Vagina (tissue), 2 donors: ENCODE measurements around the gene ETV3. TPM values are rescaled to one million over a fixed set of nuclear protein-coding genes. Genes with fewer than 3 reads are reported as not detected.
"Not testable (repeated sequence)": the region's sequence is repeated elsewhere in the genome, so short reads cannot be mapped to it uniquely, and the experiment has no call there.

ENCODE experiments used
- DNase-seq, 2 donors: peaks; one replicate each; pipeline ENCODE4 v3.0.0-alpha.2; 2017; ENCODE audit errors: extremely low spot score in 2 of 2
- H3K27ac ChIP-seq: fragments of 200-600 bp; sonication (generic); one replicate; pipeline ENCODE4 v1.5.1; 2019
- H3K27me3 ChIP-seq: fragments of 200-600 bp; sonication (generic); one replicate; pipeline ENCODE4 v1.5.1; 2019
- H3K36me3 ChIP-seq, 2 donors: fragments of 200-600 bp; sonication (generic); one replicate each; pipeline ENCODE4 v1.5.1; 2017 to 2019
- H3K4me1 ChIP-seq: fragments of 200-600 bp; sonication (generic); one replicate; pipeline ENCODE4 v1.5.1; 2019
- H3K4me3 ChIP-seq, 2 donors: fragments of 200-600 bp; sonication (generic); 1 replicate in 1 of 2; 2 replicates in 1 of 2; pipeline ENCODE4 v1.5.1; 2016 to 2019
- H3K9me3 ChIP-seq: fragments of 200-600 bp; sonication (generic); one replicate; pipeline ENCODE4 v1.5.1; 2019
- CTCF ChIP-seq, 3 experiments: fragments of 450-650 bp in 2 of 3; fragments of 200-600 bp in 1 of 3; sonication (generic) in 1 of 3; IDR thresholded peaks; one replicate each; pipeline ENCODE4 v1.5.1; 2017 to 2019; ENCODE audit warnings: antibody characterized with exemption in 3 of 3, mild to moderate bottlenecking in 2 of 3, moderate library complexity in 2 of 3
- POLR2A ChIP-seq, 2 donors: fragments of 450-650 bp; IDR thresholded peaks; one replicate each; pipeline ENCODE4 v1.6.1; 2017; ENCODE audit warnings: antibody characterized with exemption in 2 of 2, mild to moderate bottlenecking in 2 of 2, moderate library complexity in 2 of 2
- POLR2AphosphoS5 ChIP-seq, 2 donors: sonication (generic); formaldehyde crosslinking; IDR thresholded peaks; one replicate each; pipeline ENCODE4 v1.9.0; 2017; ENCODE audit warnings: antibody characterized with exemption in 2 of 2, mild to moderate bottlenecking in 2 of 2, low read depth in 1 of 2; ENCODE audit not compliant: insufficient read depth in 1 of 2
- intact Hi-C: fragments of 100-400 bp; cut with DNase I; formaldehyde crosslinking; loops from one replicate; pipeline ENCODE4 v1.15.1; 2023
- total RNA-seq: library from RNA; depleted of rRNA; stranded (reverse); fragments of >200 nt; gene quantifications from one replicate; pipeline ENCODE4 v1.2.3, GENCODE V29; 2016

Gene ETV3
- total RNA-seq, 1 donor from 2014 or later: 37.3 TPM

DNA sequence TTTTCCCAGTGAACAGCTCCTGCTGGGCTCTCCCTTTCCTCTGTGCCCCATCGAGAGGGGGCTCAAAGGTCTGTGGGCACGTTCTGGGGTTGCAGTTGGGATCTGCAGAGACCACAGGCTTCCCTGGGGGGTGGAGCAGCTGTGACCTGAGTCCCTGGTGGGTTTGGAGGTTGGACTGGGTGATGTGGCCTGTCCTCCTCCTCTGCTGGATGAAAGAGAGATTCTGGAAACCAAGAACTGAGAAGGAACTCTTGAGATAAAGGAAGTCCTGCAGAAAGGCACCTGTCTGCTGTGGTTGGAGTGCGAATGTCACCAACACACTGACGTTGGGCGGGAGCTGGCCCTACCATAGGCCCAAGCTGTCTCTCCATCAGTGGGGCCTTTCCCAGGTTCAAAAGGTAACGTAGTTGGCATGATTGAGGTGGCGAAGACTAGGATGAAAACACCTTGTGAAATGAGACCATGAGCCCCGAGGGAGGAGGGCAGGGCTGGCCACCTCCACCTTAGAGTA, 35.8 kb upstream of the ETV3 start:
- TF ChIP-seq POLR2AphosphoS5 (IDR thresholded peaks at IDR 0.05; ENCODE audit: insufficient read depth in 1 of 2, low read depth in 1 of 2) (no peak), CTCF (IDR thresholded peaks at IDR 0.05) (no peak), POLR2A (IDR thresholded peaks at IDR 0.05) (no peak)
- DNase-seq: no peak
- Histone ChIP-seq H3K27me3 (no peaks in the 10 kb centered on the region), H3K27ac (no peak overlapping the region), H3K4me3 (no peak overlapping the region), H3K36me3 (no peaks in the 10 kb centered on the region), H3K9me3 (no peaks in the 10 kb centered on the region), H3K4me1 (no peaks in the 10 kb centered on the region)
- intact Hi-C loops: no loop called here

GRCh38 chr1:157173241-157173640, 35.0 kb upstream of the ETV3 start:
- H3K4me1 ChIP-seq, intact Hi-C loops, H3K27ac ChIP-seq, H3K4me3 ChIP-seq, DNase-seq, H3K36me3 ChIP-seq, H3K27me3 ChIP-seq, H3K9me3 ChIP-seq: not testable (repeated sequence)

DNA sequence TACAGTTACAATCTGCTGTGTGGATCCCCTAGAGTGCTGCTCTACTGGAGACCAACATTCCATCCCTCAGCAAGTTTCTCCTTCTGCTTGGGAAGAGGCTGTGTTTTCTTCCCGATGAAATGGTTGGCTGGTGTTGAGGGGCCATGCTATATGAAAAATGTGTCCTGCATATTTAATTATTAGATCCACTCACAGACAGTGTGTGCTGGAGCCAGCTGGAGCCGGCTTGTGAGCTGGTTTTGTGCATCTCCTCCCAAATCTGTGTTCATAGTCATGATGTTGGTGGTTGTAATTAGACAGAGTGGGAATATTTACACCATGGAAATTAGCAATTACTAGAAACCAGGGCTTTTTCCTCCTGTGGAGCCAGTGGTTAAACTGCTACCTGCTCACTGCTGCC, 34.4 kb upstream of the ETV3 start:
- not testable (repeated sequence) for H3K4me3 ChIP-seq

GRCh38 chr1:157171903-157172503, 33.8 kb upstream of the ETV3 start:
- DNase-seq, H3K27ac ChIP-seq, intact Hi-C loops, H3K27me3 ChIP-seq, H3K4me3 ChIP-seq, H3K36me3 ChIP-seq, H3K4me1 ChIP-seq, H3K9me3 ChIP-seq: not testable (repeated sequence)

More for the DNA sequence above, 34.4 kb upstream of the ETV3 start:
- H3K27ac ChIP-seq, H3K4me1 ChIP-seq, H3K9me3 ChIP-seq, intact Hi-C loops, H3K36me3 ChIP-seq, DNase-seq, H3K27me3 ChIP-seq: not testable (repeated sequence)

- Histone ChIP-seq H3K4me1 (no peaks in the 10 kb centered on the region), H3K27me3 (no peaks in the 10 kb centered on the region), H3K4me3 (no peak overlapping the region), H3K36me3 (no peaks in the 10 kb centered on the region), H3K27ac (no peak overlapping the region), H3K9me3 (no peaks in the 10 kb centered on the region)
- intact Hi-C loops: no loop called here
- no peak for DNase-seq
- TF ChIP-seq CTCF (IDR thresholded peaks at IDR 0.05) (peak in 1 of 3 experiments; percentile 19), POLR2AphosphoS5 (IDR thresholded peaks at IDR 0.05; ENCODE audit: insufficient read depth in 1 of 2, low read depth in 1 of 2) (no peak)
These were observed 32.7 kb upstream of the ETV3 start for GRCh38 chr1:157170677-157171515.

GRCh38 chr1:157168015-157168414, 29.8 kb upstream of the ETV3 start:
- no peak for TF ChIP-seq POLR2AphosphoS5 (IDR thresholded peaks at IDR 0.05; ENCODE audit: insufficient read depth in 1 of 2, low read depth in 1 of 2)
- TF ChIP-seq POLR2A (IDR thresholded peaks at IDR 0.05): no peak
- TF ChIP-seq CTCF (IDR thresholded peaks at IDR 0.05): no peak
- H3K4me1 ChIP-seq: no peaks in the 10 kb centered on the region
- no peak overlapping the region for H3K4me3 ChIP-seq
- no peaks in the 10 kb centered on the region for H3K36me3 ChIP-seq
- no peak overlapping the region for H3K27ac ChIP-seq
- intact Hi-C loops: loop anchor here (10.0 kb wide), 1 partner anchor 317 kb away; no protein-coding TSS in a partner anchor
- no peaks in the 10 kb centered on the region for H3K9me3 ChIP-seq
- no peaks in the 10 kb centered on the region for H3K27me3 ChIP-seq
- DNase-seq: no peak
